Measurements from ENCODE around the gene SPEM3.

GRCh38 chr17:7403043-7403726, 25.5 kb upstream of the SPEM3 start:
- TF ChIP-seq CHD2 (IDR thresholded peaks at IDR 0.05; ENCODE audit: low read depth, low read length) (no peak), POLR2A (IDR thresholded peaks at IDR 0.05; ENCODE audit: insufficient read depth in 1 of 2, low read depth in 2 of 2, low read length in 2 of 2) (peak in 1 of 2 experiments; percentile 57; a peak in 2 of 4 replicates)

Data from HepG2 (cell line).